ENCODE measurements around the gene SLC7A8.

DNA sequence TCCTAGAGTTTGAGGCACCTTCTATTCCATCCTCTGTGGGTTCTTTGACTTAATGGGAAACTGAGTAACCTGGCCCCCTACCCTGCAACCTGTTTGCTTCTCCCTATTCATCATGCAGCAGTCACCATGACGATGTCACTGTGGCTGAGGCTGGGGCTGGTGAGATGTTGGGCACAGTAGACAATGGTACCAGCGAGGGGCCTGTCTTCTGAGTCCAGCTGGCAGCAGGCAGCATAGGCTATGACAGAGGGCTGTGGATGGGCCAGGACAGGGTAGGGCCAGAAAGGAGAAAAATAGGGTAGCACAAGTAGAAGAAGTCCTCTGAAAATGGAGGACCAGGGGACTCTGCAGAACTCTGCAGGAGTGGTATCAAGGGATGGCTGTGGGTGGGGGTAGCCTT is 80.7 kb downstream of the SLC7A8 start:
- no peak for TF ChIP-seq ZNF274 (IDR thresholded peaks at IDR 0.05; ENCODE audit: low read depth, low read length)
- no peak for TF ChIP-seq SUZ12 (IDR thresholded peaks at IDR 0.05; ENCODE audit: extremely low read depth, insufficient read depth, insufficient read length)

Data from NT2/D1 (cell line).